Measurements from ENCODE around the gene EFCAB5.

DNA sequence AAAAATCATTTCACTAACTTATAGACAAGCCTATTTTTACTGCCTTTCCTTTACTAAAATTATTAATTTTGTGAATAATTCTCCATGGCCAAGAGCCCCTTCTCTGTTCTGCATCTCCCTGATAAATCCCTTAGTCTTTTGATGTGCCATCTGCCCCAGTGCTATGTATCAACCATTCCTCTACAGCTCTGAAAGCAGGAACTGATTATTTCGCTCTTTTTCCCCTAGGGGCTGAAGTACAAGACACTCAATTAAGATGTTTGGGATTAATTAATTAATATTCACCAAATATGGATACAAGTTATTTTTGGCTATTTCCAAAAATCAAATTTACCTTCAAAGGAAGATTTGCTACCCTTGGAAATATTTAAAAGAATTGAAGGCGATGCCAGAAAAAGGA is 38.0 kb upstream of the EFCAB5 start:
- TF ChIP-seq EZH2 (IDR thresholded peaks at IDR 0.05), result no peak
- no peak for TF ChIP-seq POLR2AphosphoS5 (IDR thresholded peaks at IDR 0.05; ENCODE audit: borderline replicate concordance, low read depth, low read length)
- no peak for TF ChIP-seq FOXP2 (optimal IDR thresholded peaks at IDR 0.05; ENCODE audit: control extremely low read depth, extremely low read length, insufficient read depth)

Measured in SK-N-MC (cell line).